GM12891 (cell line): ENCODE measurements around the gene NOSTRIN. TPM values are rescaled to one million over a fixed set of nuclear protein-coding genes. Genes with fewer than 3 reads are reported as not detected.
A peak's percentile ranks its signal among the peaks of the same experiment; 100 is the strongest.
"Not testable (repeated sequence)": the region's sequence is repeated elsewhere in the genome, so short reads cannot be mapped to it uniquely, and the experiment has no call there.

Source experiments
- DNase-seq: peaks from one replicate; pipeline ENCODE4 v3.0.0; 2011; ENCODE audit warnings: low spot score; ENCODE audit not compliant: insufficient read length
- FAIRE-seq: peaks from 2 replicates; lab custom pipeline; 2011; peaks lifted over from hg19 to GRCh38; lab: Jason Lieb, UNC
- PAX5 ChIP-seq: IDR thresholded peaks from 2 replicates; pipeline ENCODE4 v1.6.1; 2011; ENCODE audit warnings: low read length, moderate library complexity, mild to moderate bottlenecking; ENCODE audit not compliant: insufficient read depth, severe bottlenecking
- POLR2A ChIP-seq: IDR thresholded peaks from 2 replicates; pipeline ENCODE4 v1.6.1; 2011; ENCODE audit warnings: low read depth, low read length, control low read depth
- POLR2AphosphoS5 ChIP-seq: IDR thresholded peaks from 2 replicates; pipeline ENCODE4 v1.6.1; 2011; ENCODE audit warnings: low read depth, low read length, control low read depth
- POU2F2 ChIP-seq: IDR thresholded peaks from 2 replicates; pipeline ENCODE4 v1.6.1; 2011; ENCODE audit warnings: low read depth, mild to moderate bottlenecking, control low read depth, low read length, moderate library complexity
- SPI1 ChIP-seq: IDR thresholded peaks from 2 replicates; pipeline ENCODE4 v1.6.1; 2011; ENCODE audit warnings: low read depth, low read length, control low read depth
- TAF1 ChIP-seq: IDR thresholded peaks from 2 replicates; pipeline ENCODE4 v1.6.1; 2011; ENCODE audit warnings: low read depth, low read length, control low read depth
- polyA plus RNA-seq: library from polyadenylated mRNA; unstranded; fragments of >200 nt; gene quantifications from one replicate; pipeline ENCODE4 v1.2.1, GENCODE V29; 2012; ENCODE audit warnings: low read depth, missing spikeins, inconsistent platforms; ENCODE audit not compliant: missing spikeins

Gene NOSTRIN, protein sequence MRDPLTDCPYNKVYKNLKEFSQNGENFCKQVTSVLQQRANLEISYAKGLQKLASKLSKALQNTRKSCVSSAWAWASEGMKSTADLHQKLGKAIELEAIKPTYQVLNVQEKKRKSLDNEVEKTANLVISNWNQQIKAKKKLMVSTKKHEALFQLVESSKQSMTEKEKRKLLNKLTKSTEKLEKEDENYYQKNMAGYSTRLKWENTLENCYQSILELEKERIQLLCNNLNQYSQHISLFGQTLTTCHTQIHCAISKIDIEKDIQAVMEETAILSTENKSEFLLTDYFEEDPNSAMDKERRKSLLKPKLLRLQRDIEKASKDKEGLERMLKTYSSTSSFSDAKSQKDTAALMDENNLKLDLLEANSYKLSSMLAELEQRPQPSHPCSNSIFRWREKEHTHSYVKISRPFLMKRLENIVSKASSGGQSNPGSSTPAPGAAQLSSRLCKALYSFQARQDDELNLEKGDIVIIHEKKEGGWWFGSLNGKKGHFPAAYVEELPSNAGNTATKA
- 0.41 TPM for polyA plus RNA-seq

DNA sequence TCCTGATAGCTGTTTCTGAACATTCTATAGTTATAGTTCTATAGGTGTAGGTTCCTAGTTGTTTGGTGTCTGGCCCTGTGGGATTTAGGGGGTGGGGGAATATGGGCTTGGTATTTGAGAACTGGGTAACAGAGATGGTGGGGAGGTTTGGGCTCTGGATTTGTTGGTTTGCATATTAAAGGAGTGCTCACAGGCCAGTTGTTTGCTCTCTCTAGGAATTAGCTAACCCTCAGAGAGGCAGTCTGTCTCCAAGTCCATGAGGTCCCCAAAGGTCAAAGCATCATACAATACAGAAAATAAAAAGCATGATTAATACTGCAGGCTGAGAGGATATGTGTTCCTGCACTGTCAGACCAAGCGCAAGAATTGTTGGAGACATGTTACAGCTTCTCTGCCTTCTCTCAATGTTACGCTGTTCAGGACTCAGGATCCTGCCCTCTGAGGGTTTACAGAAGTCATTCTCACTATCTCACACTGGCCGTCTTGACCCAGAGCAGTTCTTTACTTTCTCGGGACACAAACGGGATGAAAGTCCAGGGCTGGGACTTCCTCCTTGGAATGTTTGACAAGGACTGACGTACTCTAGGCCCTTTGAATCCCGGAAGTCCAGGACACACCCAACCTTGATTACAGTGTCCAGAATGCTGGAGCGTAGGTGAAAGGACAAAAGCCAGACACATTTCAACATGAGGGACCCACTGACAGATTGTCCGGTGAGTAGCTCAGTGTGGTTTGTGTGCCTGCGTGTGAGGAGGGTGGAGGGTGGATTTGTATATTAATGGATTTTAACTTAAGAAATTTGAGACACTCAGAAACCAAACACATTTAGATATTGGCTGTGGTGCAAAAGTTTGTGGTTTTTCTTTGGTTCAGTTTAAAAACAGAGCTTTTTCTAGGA is at the start of gene NOSTRIN:
NOSTRIN (plus strand) TSS at position 677 of the 898 bp plus-strand sequence; CDS start at position 687, 10 bp downstream.
- FAIRE-seq = no peak
- TF ChIP-seq SPI1 = no peak
- no peak for TF ChIP-seq POU2F2
- TF ChIP-seq POLR2A = no peak
- TF ChIP-seq POLR2AphosphoS5 = no peak
- no peak for TF ChIP-seq TAF1
- no peak for TF ChIP-seq PAX5
- DNase-seq = no peak

DNA sequence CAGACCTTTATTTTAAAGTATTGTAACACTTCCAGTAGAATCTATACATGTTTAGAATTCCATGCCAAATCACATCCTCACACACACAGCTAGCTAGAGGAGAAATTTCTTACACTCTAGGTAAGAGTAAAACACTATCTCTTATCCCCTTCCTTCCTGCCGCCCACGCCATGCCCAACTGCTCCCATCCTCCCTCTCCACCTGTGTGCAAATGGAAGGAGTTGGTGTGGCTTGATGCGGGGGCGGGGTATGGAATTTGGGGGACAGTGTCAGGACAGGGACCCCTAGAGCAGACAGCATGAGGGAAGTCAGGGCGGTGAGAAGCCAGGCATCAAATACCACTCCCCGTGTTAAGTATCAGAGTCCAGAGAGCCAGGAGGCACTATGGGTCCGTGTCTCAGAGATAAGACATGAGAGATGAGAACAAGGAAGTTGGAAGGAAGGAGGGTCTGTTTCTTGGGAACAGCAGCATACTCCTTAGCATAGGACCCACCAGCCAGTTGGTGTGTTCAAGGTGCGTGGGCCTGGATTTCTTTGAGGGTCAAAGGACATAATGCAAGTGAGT is 48.6 kb upstream of the NOSTRIN start:
- FAIRE-seq (no peak), DNase-seq (no peak)
- TF ChIP-seq POLR2AphosphoS5 (no peak), POLR2A (no peak), PAX5 (no peak), POU2F2 (no peak), TAF1 (no peak), SPI1 (no peak)

DNA sequence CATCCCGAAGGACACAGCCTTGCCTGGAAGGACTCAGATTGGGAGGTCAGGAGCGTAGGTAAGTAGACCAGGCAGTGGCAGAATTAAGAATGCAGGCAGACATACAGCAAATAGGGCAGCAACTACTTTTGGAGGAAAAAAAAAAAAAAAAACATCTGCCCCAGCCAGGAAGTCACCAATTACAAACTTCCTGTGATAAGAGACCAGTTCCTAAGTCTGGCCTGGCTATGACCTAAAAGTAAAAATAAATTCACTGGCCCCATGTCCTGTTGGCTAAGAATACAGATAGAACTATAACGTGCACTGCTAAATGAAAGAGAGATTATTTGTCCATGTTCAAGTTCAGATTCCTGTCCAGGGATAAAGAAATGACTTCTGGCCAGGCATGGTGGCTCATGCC is 45.2 kb upstream of the NOSTRIN start:
- TF ChIP-seq POLR2AphosphoS5 = no peak
- no peak for TF ChIP-seq PAX5
- TF ChIP-seq POU2F2 = no peak
- FAIRE-seq (no peak), DNase-seq (no peak)

DNA sequence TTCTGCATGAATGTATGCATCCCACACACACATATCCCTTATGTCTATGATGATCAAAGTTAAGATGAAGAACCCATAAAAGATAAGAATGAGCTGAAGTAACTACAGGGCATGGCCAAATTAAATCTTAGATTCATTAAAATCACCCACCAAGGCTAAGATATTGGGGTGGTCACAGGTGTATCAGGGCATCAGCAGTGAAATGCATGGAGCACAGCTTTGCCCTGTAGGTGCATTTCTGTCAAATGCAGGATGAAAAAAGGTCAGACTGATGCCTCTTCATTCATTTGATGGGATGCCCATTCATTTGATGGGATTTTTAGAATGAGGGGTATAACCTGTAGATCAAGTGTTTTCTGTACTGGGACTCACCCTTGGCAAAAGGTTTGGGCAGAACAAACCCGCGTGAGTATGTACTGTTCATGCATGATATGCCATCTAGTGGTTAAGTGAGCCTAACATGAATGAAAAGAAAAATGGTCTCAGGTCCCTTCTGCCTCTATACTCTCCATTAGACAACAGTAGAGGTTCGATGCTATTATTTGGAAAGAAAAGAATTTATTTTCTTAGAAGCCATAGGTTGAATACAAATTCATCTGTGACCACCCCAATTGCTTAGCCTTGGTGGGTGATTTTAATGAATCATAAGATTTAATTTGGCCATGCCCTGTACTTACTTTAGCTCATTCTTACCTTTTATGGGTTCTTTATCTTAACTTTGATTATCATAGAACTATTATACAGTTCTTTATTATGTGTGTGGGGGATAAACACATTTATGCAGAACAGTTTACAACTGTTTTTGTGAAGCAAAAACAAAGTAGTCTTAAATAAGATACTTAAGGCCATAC is 43.2 kb upstream of the NOSTRIN start:
- DNase-seq (peak; percentile 22), FAIRE-seq (no peak)
- no peak for TF ChIP-seq POU2F2
- no peak for TF ChIP-seq SPI1
- no peak for TF ChIP-seq POLR2A

DNA sequence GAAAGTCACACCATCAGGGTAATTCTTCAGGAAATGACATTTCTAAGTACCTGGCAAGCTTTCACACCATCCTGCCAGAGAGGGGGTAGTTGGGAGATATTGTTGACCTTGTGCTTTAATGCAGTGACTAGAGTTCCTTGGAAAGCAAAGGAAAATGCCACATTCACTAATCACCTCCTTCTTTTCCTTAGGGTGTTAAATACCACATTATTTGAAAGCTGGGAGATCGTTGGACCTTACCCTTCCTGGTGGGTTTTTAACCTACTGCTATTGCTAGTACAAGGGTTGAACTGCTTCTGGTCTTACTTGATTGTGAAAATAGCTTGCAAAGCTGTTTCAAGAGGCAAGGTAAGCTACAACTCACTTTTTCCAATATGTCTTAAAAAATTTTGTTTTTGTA is 37.0 kb upstream of the NOSTRIN start:
- DNase-seq (no peak), FAIRE-seq (no peak)
- no peak for TF ChIP-seq TAF1
- no peak for TF ChIP-seq PAX5
- no peak for TF ChIP-seq POU2F2
- TF ChIP-seq POLR2A = no peak
- TF ChIP-seq POLR2AphosphoS5 = no peak
- TF ChIP-seq SPI1 = no peak

DNA sequence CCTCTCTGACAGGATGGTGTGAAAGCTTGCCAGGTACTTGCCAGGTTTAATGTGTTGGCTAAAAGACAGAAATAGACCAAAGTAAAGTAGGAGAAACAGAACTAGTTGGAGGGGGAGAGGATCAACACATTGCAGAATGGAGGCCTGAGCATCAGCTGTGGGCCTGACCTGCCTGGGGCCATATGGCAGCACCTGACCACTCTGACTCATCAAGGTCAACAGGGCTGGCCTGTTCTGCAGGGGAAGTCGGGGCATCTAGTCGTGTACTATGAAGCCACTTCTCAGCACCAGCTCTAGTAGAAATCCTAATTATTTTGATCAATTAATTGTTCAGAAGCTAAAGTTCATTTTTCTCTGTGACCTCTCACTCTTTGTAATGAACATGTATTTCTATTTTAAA is 35.8 kb upstream of the NOSTRIN start:
- TF ChIP-seq SPI1 (no peak), PAX5 (no peak), POLR2A (no peak), TAF1 (no peak), POU2F2 (no peak), POLR2AphosphoS5 (no peak)
- DNase-seq (no peak), FAIRE-seq (no peak)

DNA sequence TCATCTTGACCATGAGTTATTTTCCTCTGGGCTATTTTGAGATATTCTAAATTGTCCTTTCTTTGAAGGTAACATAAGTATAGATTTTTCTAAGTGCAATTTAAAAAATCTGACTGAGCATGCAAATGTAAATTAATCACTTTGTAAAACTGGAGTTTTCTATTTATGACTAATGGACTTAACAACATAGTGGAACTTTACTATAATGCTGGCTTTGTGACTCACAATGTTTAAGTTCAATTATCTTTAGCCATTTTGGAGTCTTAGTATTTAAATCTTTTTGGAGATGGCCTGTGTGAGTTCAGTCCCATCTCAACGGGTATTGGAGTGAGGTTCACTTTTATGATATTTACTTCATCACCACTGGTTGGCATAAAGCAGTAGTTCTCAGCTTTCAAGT is 35.2 kb upstream of the NOSTRIN start:
- no peak for DNase-seq
- no peak for FAIRE-seq

DNA sequence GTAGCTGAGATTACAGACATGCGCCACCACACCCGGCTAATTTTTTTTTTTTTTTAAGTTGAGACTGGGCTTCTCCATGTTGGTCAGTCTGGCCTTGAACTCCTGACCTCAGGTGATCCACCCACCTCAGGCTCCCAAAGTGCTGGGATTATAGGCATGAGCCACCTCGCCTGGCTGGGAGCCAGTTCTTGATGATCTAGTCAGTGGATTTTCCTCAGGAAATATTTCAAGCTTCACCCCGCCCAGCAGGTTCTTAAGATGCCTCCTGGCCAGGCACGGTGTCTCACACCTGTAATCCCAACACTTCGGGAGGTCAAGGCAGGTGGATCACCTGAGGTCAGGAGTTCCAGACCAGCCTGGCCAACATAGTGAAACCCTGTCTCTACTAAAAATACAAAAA is 34.1 kb upstream of the NOSTRIN start:
- not testable (repeated sequence) for FAIRE-seq

More for the DNA sequence above, 35.2 kb upstream of the NOSTRIN start:
- TF ChIP-seq POLR2AphosphoS5 (no peak), SPI1 (no peak), POU2F2 (no peak), POLR2A (no peak), TAF1 (no peak), PAX5 (no peak)

More for the DNA sequence above, 34.1 kb upstream of the NOSTRIN start:
- not testable (repeated sequence) for DNase-seq
